Adrenal gland (tissue), 12 donors: ENCODE measurements around the gene CFAP97D1. TPM values are rescaled to one million over a fixed set of nuclear protein-coding genes. Genes with fewer than 3 reads are reported as not detected.

Source experiments
- DNase-seq, 7 donors: peaks; one replicate each; pipeline ENCODE4 v3.0.0-alpha.2; 2019 to 2020
- H3K27ac ChIP-seq, 5 donors: fragments of 200-600 bp; sonication (generic) in 4 of 5; 1 replicate in 3 of 5; 2 replicates in 2 of 5; pipeline versions ENCODE4 v1.5.1 to v1.8.0; 2016 to 2020; ENCODE audit warnings: mild to moderate bottlenecking in 1 of 5
- H3K27me3 ChIP-seq: fragments of 200-600 bp; 2 replicates; pipeline ENCODE4 v1.8.0; 2021
- H3K36me3 ChIP-seq, 2 donors: fragments of 200-600 bp; replicated peaks in 1 of 2; 1 replicate in 1 of 2; 2 replicates in 1 of 2; pipeline versions ENCODE4 v1.5.1 to v1.8.0; 2018 to 2022
- H3K4me1 ChIP-seq, 2 donors: fragments of 200-600 bp; replicated peaks in 1 of 2; 1 replicate in 1 of 2; 2 replicates in 1 of 2; pipeline versions ENCODE4 v1.5.1 to v1.8.0; 2018 to 2021
- H3K4me3 ChIP-seq, 4 donors: fragments of 200-600 bp; sonication (generic) in 3 of 4; one replicate each; pipeline ENCODE4 v1.5.1; 2016 to 2018
- H3K9me3 ChIP-seq, 3 donors: fragments of 200-600 bp; sonication (generic) in 1 of 3; replicated peaks in 1 of 3; 1 replicate in 2 of 3; 2 replicates in 1 of 3; pipeline versions ENCODE4 v1.5.1 to v1.8.0; 2016 to 2021
- POLR2A ChIP-seq, 2 donors: fragments of 450-650 bp; IDR thresholded peaks; one replicate each; pipeline ENCODE4 v1.6.1; 2017; ENCODE audit warnings: antibody characterized with exemption in 2 of 2, mild to moderate bottlenecking in 2 of 2, moderate library complexity in 1 of 2
- WGBS, 4 donors: extraction: QIAGEN DNeasy Blood & Tissue Kit in 2 of 4; methylation state at CpG; one replicate each; pipeline versions ENCODE4 v1.1.5 to v1.1.7; 2013 to 2017; 5-methylcytosine and 5-hydroxymethylcytosine counted together
- intact Hi-C, 2 donors: fragments of 100-400 bp; cut with DNase I; formaldehyde crosslinking; loops; one replicate each; pipeline versions ENCODE4 v1.14.1 to v1.15.0; 2022 to 2023
- polyA plus RNA-seq, 3 donors: library from polyadenylated mRNA; stranded (reverse); fragments of 200-250 nt in 2 of 3; fragments of 350-450 nt in 1 of 3; fragmentation: Illumina TruSeq in 1 of 3; extraction: RNeasy Lipid Tissue Mini Kit (QIAGEN cat#74804) in 1 of 3; gene quantifications; one replicate each; pipeline ENCODE4 v1.2.3, GENCODE V29; 2013 to 2014
- total RNA-seq, 9 donors: library from RNA; depleted of rRNA in 4 of 9; stranded (reverse); fragments of >200 nt in 4 of 9; fragments of 120-200 nt in 1 of 9; fragmentation: NEBNext Ultra II Directional in 1 of 9; extraction: Animal tissue kit (Norgen Biotek cat#: 25700) in 1 of 9; gene quantifications; one replicate each; pipeline versions ENCODE4 v1.1.0 to v1.2.4, GENCODE V29; 2013 to 2023
- TF ChIP-seq, protein P1 (sequence below), 6 experiments: fragments of 450-650 bp in 4 of 6; fragments of 200-600 bp in 2 of 6; sonication (generic) in 1 of 6; IDR thresholded peaks; 1 replicate in 5 of 6; 2 replicates in 1 of 6; pipeline versions ENCODE4 v1.5.1 to v1.8.0; 2016 to 2021; ENCODE audit warnings: antibody characterized with exemption in 6 of 6, mild to moderate bottlenecking in 2 of 6, moderate library complexity in 1 of 6
- donor health status: healthy with polysubstance abuse.
- donor health status: Bipolar disorder and iron deficiency.
- donor health status: DM: yes; HTN: yes; CAD: no.
- donor health status: DM: no; HTN: no; CAD: no.
- donor health status: DM: no; HTN: no; CAD: no.
- donor health status: DM: yes; HTN: yes; CAD: no.

The CFAP97D1 gene
- total and polyA plus RNA-seq, 12 donors: under 0.01 to 0.28 TPM; not detected in 10

DNA sequence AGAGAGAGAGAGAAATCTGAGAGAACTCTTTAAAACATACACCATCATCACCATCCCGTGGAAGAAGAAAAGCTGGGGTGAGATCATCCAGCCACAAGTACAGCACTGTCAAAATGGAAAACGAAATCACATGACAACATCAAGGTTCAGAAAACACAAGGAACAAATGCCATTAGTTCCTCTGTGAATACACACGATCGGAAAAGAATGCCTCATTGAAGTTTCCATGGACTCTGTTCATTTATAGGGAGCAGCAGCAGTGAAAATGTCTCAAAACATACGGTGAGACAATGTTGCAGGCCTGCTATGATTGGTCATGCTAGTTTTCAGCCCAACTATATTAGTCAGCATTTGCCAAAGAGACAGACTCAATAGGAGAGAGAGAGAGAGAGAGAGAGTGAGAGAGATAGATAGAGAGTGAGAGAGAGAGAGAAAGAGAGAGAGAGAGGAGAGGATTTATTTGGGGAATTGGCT is 4.4 kb downstream of the CFAP97D1 start:
- DNase-seq: no peak
- no peaks in the 10 kb centered on the region for H3K27me3 ChIP-seq
- no peak for TF ChIP-seq POLR2A (IDR thresholded peaks at IDR 0.05)
- TF ChIP-seq, protein P1, sequence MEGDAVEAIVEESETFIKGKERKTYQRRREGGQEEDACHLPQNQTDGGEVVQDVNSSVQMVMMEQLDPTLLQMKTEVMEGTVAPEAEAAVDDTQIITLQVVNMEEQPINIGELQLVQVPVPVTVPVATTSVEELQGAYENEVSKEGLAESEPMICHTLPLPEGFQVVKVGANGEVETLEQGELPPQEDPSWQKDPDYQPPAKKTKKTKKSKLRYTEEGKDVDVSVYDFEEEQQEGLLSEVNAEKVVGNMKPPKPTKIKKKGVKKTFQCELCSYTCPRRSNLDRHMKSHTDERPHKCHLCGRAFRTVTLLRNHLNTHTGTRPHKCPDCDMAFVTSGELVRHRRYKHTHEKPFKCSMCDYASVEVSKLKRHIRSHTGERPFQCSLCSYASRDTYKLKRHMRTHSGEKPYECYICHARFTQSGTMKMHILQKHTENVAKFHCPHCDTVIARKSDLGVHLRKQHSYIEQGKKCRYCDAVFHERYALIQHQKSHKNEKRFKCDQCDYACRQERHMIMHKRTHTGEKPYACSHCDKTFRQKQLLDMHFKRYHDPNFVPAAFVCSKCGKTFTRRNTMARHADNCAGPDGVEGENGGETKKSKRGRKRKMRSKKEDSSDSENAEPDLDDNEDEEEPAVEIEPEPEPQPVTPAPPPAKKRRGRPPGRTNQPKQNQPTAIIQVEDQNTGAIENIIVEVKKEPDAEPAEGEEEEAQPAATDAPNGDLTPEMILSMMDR (IDR thresholded peaks at IDR 0.05): no peak
- 70 to 74% (median 72%) methylated on average over 5 of the region's 5 CpGs for WGBS, 4 donors
- H3K4me3 ChIP-seq: no peak overlapping the region
- H3K9me3 ChIP-seq: no peaks in the 10 kb centered on the region
- peaks cover 0 to 4% of the 10 kb centered on the region in 2 donors for H3K4me1 ChIP-seq
- H3K36me3 ChIP-seq: no peaks in the 10 kb centered on the region
- intact Hi-C loops: loop anchor here (5.0 to 10.0 kb wide), 2 partner anchors 50 to 63 kb away; partner anchors contain the start of genes CD300LG (in 1 of the 2) and MPP3 (in 1 of the 2)
- H3K27ac ChIP-seq: no peak overlapping the region

DNA sequence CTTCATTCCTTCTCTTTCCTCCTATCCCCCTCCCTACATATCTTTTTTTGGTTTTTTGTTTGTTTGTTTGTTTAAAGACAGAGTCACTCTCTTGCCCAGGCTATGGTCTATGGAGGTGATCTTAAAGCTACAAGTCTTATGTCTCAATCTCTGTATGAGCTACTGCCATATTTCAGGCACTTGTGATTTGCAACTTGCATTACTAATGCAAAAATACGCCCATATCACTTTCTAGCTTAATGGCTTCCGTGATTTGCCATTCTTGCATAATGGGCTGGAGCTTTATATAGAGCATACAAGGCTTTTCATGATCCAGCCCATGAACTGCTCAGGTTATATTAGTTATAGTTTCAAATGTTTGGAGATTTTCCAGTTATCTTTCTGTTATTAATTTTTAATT is 7.5 kb downstream of the CFAP97D1 start:
- H3K27ac ChIP-seq: no peak overlapping the region
- no peaks in the 10 kb centered on the region for H3K4me1 ChIP-seq
- no peak for DNase-seq
- H3K36me3 ChIP-seq: no peaks in the 10 kb centered on the region
- H3K27me3 ChIP-seq: no peaks in the 10 kb centered on the region
- WGBS, 4 donors: 57 to 80% (median 70%) methylated on average over 2 of the region's 2 CpGs
- no peak overlapping the region for H3K4me3 ChIP-seq
- intact Hi-C loops: loop anchor here in 1 of 2 donors (10.0 kb wide), 1 partner anchor 47 kb away; the partner anchor contains the start of gene MPP3
- TF ChIP-seq, protein P1 (IDR thresholded peaks at IDR 0.05): no peak
- no peak for TF ChIP-seq POLR2A (IDR thresholded peaks at IDR 0.05)
- H3K9me3 ChIP-seq: no peaks in the 10 kb centered on the region

DNA sequence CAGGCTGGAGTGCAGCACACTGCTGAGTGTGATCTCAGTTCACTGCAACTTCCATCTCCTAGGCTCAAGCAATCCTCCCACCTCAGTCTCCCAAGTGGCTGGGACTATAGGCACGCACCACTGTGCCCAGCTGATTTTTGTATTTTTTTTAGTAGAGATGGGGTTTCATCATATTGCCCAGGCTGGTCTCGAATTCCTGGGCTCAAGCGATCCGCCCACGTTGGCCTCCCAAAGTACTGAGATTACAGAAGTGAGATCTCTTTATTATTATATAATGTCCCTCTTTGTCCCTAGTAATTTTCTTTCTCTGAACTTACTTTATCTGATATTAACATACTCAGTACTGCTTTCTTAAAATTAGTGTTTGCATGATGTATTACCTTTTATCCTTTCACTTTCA is 8.3 kb downstream of the CFAP97D1 start:
- Histone ChIP-seq H3K4me3 (no peak overlapping the region), H3K36me3 (no peaks in the 10 kb centered on the region), H3K4me1 (no peaks in the 10 kb centered on the region), H3K27ac (no peak overlapping the region), H3K27me3 (no peaks in the 10 kb centered on the region), H3K9me3 (no peaks in the 10 kb centered on the region)
- WGBS, 4 donors: 74 to 87% (median 82%) methylated on average over 5 of the region's 5 CpGs
- TF ChIP-seq POLR2A (IDR thresholded peaks at IDR 0.05): no peak
- TF ChIP-seq, protein P1 (IDR thresholded peaks at IDR 0.05): no peak
- no peak for DNase-seq
- intact Hi-C loops: loop anchor here in 1 of 2 donors (10.0 kb wide), 1 partner anchor 46 kb away; the partner anchor contains the start of gene MPP3

DNA sequence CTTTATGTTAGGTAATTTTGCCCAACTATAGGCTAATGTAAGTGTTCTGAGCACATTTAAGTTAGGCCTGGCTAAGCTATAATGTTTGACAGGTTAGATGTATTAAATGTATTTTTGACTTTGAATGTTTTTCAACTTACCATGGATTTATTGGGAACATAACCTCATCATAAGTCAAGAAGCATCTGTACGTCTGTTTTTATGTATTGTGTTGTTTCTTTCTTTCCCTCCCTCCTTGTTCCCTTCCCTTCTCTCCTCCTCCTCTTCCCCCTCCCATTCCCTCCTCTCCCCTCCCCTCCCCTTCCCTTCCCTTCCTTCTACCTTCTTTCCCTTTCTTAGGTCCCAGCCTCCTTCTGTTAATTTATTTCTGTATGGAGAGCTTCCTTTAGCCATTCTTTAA is 9.2 kb downstream of the CFAP97D1 start:
- no peaks in the 10 kb centered on the region for H3K9me3 ChIP-seq
- H3K36me3 ChIP-seq: no peaks in the 10 kb centered on the region
- no peak for TF ChIP-seq POLR2A (IDR thresholded peaks at IDR 0.05)
- TF ChIP-seq, protein P1 (IDR thresholded peaks at IDR 0.05): no peak
- no peak overlapping the region for H3K4me3 ChIP-seq
- DNase-seq: no peak
- no peak overlapping the region for H3K27ac ChIP-seq
- intact Hi-C loops: loop anchor here in 1 of 2 donors (10.0 kb wide), 1 partner anchor 45 kb away; the partner anchor contains the start of gene MPP3
- H3K27me3 ChIP-seq: no peaks in the 10 kb centered on the region
- H3K4me1 ChIP-seq: no peaks in the 10 kb centered on the region
- WGBS, 4 donors: 63 to 96% (median 85%) methylated on average over 1 of the region's 1 CpG
